HG02885 (cell line): ENCODE data around the gene ADNP2.

Source experiments
- ATAC-seq: cut with Tn5 transposase; IDR thresholded peaks from one replicate; pipeline ENCODE4 v1.9.1; 2021; ENCODE audit warnings: mild to moderate bottlenecking; ENCODE audit not compliant: unreplicated experiment, poor library complexity

Gene ADNP2

DNA sequence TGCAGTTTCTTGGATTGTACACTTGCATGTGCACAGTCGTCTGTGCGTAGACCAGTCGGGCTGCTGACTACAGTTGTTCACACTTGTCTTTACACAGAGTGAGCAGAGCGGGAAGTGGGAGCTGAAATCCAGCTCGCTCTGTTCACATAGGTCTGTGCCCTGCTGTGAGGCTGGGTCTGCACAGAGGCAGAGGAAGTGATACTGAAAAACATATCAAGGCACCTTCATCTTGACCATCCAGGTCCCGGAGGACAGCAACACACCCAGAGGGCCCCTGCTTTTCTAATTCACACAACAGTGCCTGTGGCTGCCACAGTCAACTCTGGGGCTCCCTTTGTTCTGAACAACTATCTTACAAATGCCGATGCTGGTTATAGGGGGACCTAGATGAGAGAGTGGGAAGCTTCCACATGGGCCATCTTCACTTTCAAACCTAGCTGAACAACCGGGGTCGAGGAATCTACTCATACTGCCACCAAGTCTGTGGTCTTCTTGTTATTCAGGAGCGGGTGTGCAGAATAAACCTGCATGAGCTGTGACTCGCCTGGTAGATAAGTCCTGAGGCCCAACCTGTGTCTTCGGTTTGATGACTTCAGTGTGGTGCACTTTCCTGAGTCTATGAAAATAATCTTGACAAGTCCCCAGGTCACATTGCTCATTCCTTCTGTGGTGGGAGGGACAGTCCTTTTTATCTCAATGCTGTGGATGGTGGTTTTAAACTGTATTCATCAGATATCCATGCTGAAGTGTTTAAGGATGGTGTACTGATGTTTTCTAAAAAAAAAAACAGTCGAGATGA lies 3.5 kb upstream of the ADNP2 start:
- ATAC-seq, result peak; percentile 57

GRCh38 chr18:80106482-80107051 lies 2.5 kb upstream of the ADNP2 start:
- ATAC-seq, result no peak

DNA sequence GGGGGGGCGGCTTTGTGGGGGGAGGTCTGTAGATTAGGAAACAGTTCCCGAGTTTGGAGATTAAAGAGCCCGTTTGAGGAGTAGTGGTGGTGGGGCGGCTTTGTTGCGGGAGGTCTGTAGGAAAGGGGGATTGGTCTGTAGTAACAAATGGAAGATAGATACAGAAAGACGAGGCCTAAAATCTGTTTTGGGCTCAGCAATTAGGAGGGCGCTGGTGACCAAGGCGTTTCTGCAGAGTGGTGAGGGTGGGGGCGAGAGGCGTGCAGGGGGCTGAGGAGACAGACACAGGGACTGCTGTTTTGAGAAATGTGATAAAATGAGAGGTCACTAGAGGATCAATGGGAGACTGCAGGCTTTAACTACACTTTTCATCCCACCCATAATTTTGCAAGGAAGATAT lies 1.6 kb upstream of the ADNP2 start:
- ATAC-seq, result no peak

DNA sequence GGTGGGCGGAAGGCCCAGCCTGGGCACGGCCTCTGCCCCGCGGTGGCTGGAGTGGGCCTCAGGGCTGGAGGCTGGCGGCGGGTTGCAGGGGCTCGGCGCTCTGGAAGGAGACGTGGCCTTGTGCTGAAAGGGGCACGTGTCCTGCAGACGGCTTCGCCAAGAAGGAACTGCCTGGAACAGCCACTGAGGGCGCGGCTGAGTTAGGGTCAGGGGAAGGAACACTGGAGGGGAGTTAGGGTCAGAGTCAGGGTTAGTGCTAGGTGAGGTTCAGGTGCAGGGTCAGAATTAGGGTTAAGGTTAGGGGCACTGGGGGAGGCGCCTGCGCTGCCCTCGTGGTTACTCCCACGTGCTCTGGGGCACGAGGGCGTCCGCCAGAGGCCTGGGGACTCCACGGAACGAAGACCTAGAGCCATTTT lies 933 bp upstream of the ADNP2 start:
- no peak for ATAC-seq

DNA sequence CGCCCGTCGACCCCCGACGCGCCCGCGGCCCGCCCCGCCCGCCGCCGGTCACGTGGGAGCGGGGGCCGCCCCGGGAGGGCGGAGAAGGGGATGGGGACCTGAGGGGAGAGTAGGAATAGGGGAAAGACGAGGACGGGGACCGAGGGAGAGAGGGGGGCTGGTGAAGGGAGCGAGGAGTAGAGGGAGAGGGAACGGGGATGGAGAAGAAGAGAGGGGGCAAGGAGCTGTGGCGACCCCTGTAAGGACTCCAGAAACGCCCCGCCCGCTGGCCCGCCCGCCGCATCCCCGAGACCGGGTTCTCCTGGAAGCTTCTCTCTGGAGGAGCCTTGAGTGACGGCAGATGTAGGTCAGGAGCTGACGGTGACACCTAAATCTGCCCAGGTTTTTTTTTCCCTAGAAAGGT lies 615 bp downstream of the ADNP2 start:
- ATAC-seq, result peak; percentile 37

DNA sequence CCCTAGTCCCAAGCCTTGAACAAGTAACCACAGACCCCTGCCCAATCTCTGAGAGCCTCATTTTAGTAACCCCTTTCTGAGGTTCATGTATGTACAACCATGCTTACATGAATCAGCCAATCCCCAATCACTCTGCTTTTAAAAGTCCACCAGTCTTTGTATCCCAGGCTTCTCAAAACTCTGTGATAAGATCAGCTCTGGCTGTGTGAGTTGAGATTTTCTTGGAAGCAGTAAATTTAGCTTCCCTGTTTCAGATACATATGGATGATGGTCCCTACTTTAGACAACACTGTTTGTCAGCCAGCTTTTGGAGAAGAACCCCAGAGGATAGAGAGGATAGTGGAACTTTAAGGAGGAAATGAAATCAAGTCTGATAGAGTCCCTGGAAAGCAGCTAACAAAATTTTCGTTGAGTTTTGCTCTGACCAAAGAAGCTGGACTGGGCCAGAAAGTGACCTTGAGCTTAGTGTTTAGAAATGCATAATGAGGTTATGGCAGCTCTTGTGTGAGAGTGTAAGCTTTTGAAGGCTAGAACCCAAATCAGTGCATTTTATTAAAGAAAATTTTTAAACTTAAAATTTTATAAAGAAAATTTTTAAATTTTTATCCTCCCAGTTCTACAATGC lies 3.7 kb downstream of the ADNP2 start:
- ATAC-seq, result no peak

DNA sequence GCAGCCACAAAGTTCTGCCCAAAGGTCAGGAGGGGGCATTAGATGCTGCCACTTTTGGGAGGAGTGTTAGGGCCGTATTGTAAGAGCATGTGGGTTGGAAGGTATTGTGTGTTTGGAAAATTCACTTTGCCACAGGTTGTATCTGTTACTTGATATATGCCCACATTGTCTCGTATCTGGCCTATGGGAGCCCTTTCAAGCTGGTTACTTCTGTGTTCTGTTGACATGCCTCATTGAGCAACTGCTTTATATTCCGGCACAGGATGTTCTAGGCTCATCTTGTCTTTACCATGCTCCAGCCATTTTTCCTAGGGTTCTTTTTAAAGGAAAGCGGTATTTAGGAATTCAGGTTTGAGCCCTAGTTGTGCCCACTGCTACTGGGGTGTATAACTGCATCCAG lies 6.0 kb downstream of the ADNP2 start:
- no peak for ATAC-seq

DNA sequence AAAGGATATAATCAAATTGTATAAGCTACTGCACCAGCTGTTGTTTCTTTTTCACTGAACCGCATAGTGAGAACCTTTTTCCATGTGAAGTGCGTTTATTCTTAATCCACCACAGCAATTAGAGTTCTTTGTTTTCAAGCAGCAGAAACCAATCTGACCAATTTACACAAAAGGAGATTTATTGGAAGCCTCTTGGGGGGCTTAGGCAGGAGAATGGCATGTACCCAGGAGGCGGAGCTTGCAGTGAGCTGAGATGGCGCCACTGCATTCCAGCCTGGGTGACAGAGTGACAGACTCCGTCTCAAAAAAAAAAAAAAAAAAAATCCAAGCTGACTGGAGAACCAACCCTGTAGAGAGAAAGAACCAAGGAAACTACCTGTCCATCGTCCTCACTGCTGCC lies 10.0 kb downstream of the ADNP2 start:
- ATAC-seq, result no peak

DNA sequence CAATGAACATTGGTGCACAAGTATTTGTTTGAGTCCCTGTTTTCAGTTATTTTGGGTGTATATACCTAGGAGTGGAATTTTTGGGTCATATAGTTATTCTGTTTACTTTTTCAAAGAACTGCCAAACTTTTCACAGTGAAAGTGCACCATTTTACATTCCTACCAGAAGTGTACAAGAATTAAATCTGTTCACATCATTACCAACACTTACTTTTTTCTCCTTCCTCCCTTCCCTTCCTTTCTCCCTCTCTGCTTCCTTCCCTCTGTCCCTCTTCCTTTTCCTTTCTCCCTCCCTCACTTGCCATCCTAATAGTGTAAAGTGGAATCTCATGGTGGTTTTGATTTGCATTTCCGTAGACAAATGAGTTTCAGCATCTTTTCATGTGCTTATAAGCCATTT lies 11.9 kb downstream of the ADNP2 start:
- ATAC-seq, result no peak

DNA sequence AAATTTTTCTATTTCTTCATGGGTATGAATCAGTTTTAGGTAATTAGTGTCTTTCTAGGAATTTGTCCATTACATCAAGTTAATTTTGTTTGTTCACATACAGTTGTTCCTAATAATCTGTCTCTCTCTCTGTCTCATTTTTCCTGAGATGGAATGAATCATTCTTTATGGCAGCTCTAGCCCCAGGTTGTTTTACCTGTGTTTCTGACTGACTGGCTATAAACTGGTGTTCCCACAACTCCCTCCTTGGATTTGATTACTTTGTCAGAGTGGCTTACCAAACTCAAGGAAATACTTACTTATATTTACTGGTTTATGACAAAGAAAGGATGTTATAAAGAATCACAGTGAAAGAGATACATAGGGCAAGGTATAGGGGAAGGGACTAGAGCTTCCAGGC lies 15.1 kb downstream of the ADNP2 start:
- ATAC-seq, result no peak

DNA sequence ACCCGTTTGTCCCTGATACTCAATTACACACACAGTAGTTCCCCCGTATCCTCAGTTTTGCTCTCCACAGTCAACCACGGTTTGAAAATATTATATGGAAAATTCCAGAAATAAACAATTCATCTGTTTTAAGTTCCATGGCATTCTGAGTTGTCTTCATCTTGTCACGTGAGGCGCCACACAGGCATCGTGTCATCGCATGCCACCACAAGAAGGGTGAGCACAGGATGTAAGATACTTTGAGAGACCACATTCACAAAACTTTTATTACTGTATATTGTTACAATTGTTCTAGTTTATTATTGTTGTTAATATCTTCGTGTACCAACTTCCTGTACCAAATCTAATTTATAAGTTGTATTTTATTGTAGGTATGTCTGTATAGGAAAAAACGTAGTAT lies 17.7 kb downstream of the ADNP2 start:
- no peak for ATAC-seq

- ATAC-seq, result no peak
These were observed 18.6 kb downstream of the ADNP2 start for GRCh38 chr18:80127635-80128034.

DNA sequence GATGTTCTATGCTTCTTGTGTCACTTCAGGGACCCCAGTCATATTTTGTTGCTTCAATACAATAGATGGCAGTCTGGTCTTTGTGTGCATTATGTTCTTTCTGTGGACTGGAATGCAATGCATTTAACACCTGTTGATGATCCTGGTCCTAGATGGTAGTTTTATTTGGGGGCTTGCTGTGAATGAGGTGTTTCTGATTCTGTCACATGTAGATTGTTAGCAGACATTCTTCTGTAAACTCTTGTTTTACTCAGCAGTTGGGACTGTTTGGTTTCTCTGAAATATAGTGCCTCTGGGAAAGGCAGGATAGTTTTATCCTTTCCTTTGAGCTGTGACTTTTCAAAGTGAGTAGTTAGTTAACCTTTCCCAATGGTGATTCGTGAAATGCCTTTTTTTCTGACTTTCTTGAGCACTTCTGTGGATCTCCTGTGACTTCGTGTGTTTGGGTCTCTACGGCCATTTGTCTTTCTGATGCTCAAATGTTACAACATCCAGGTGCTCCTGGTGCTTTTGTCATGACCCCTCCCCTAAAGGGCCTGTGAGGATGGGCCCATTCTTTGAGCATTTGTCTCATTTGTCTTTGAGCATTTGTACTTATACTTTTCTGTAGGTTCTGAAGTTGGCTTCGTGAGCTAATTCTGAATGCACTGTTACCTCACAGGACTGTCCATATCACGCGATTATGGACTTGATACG lies 20.8 kb downstream of the ADNP2 start:
- ATAC-seq, result no peak

- ATAC-seq, result no peak
These were observed 21.5 kb downstream of the ADNP2 start for GRCh38 chr18:80130555-80130954.

DNA sequence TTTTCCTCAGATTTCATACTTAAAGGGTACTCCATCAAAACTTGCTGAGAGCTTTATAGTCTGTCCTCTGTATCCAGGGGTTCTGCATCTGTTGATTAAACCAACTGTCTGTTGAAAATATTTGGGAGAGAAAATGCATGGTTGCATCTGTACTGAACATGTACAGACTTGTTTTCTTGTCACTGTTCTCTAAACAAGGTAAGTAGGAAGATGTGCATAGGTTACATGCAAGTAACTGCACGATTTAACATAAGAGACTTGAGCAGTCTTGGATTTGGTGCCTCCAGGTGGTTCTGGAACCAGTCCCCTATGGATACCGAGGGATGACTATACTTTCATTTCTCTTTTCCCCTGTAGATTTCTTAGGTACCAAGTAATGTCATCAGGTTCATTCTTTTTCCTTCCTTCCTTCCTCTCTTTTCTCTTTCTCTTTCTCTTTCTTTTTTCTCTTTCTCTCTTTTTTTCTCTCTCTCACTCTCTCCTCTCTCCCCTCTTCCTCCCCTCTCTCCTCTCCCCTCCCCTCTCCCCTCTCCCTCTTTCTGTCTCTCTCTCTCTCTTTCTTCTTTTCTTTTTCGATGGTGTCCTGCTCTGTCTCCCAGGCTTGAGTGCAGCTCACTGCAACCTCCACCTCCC lies 23.2 kb downstream of the ADNP2 start:
- no peak for ATAC-seq

DNA sequence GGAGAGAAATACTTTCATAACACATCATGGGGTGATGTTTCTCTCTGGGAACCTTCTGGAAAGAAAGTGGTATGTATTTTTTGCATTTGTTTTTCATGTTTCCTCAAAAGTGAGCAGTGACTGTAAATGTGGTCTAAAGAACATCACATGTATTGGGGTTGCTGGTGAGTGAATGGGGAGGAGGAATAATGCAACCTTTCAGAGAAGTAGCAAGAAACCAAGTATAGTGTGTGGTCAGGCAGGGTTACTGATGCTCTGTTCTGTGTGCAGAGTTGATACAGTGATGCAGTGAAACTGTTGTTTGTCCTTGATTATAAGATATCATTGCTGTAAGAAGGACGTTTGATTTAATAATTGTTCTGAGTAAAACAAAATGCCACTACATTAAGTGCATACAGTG lies 24.1 kb downstream of the ADNP2 start:
- no peak for ATAC-seq

DNA sequence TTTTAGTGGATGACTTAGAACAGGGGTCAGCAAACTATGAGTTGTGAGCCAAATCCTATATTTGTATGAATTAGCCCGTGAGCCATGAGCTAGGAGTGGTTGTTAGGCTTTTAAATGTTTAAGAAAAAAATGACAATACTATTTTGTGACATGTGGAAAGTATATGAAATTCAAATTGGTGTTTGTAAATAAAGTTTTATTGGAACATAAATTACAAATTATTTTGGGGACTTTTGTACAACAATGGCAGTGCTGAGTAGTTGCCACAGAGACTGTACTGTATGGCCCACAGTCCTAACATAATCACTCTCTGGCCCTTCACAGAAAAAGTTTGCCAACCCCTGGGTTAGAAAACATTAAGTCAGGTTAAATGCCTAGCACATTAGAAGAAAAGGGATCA lies 26.1 kb downstream of the ADNP2 start:
- no peak for ATAC-seq

DNA sequence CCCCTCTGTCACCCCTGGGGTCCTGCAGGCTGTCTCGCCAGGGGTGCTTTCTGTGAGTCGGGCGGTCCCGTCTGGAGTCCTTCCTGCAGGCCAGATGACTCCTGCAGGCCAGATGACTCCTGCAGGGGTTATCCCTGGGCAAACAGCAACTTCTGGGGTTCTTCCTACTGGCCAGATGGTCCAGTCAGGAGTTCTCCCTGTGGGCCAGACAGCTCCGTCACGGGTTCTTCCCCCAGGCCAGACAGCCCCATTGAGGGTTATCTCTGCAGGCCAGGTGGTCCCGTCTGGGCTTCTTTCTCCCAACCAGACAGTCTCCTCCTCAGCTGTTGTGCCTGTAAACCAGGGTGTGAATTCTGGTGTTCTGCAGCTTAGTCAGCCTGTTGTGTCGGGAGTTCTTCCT lies 27.6 kb downstream of the ADNP2 start:
- ATAC-seq, result no peak

- ATAC-seq, result no peak
These were observed 28.1 kb downstream of the ADNP2 start for GRCh38 chr18:80137137-80137536.

- no peak for ATAC-seq
These were observed 28.9 kb downstream of the ADNP2 start for GRCh38 chr18:80137976-80138375.
